Tibial nerve (tissue), 4 donors: ENCODE results near the gene WDR87.

ENCODE experiments used
- EP300 ChIP-seq, 2 donors: sonication (generic); formaldehyde crosslinking; IDR thresholded peaks; one replicate each; pipeline ENCODE4 v1.6.1; 2017; ENCODE audit warnings: antibody characterized with exemption in 2 of 2, mild to moderate bottlenecking in 1 of 2
- TF ChIP-seq, protein P1 (sequence below), 5 experiments: fragments of 200-600 bp in 3 of 5; fragments of 450-650 bp in 2 of 5; sonication (generic) in 3 of 5; IDR thresholded peaks; one replicate each; pipeline ENCODE4 v1.5.1; 2016 to 2019; ENCODE audit warnings: antibody characterized with exemption in 5 of 5, mild to moderate bottlenecking in 3 of 5, moderate library complexity in 2 of 5

- TF ChIP-seq EP300 (IDR thresholded peaks at IDR 0.05): no peak
- TF ChIP-seq, protein P1, sequence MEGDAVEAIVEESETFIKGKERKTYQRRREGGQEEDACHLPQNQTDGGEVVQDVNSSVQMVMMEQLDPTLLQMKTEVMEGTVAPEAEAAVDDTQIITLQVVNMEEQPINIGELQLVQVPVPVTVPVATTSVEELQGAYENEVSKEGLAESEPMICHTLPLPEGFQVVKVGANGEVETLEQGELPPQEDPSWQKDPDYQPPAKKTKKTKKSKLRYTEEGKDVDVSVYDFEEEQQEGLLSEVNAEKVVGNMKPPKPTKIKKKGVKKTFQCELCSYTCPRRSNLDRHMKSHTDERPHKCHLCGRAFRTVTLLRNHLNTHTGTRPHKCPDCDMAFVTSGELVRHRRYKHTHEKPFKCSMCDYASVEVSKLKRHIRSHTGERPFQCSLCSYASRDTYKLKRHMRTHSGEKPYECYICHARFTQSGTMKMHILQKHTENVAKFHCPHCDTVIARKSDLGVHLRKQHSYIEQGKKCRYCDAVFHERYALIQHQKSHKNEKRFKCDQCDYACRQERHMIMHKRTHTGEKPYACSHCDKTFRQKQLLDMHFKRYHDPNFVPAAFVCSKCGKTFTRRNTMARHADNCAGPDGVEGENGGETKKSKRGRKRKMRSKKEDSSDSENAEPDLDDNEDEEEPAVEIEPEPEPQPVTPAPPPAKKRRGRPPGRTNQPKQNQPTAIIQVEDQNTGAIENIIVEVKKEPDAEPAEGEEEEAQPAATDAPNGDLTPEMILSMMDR (IDR thresholded peaks at IDR 0.05): no peak
Observed at GRCh38 chr19:37893845-37894575, 12.4 kb downstream of the WDR87 start.
